Measurements from ENCODE around the gene TFDP2.
A peak's percentile ranks its signal among the peaks of the same experiment; 100 is the strongest.

The TFDP2 gene

DNA sequence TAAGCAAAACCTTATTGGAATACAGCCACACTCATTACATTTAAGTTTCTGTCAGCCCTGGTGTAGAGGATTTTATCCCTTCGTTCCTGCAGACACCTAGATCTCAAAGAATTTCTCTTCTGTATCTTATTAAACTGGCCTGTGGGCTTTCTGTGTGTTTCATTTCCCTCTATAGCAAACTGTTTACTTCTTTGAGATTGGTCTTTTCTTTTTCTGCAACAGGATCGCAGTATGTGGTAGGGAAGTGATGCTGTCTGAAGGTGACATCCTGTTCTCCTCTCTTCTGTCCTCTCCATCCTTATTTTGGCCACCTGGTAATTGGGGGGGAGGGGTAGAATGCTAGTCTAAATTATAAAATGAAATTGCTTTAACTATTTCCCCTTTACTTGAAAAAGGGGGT, 247.4 kb downstream of the TFDP2 start:
- H3K79me2 ChIP-seq (ENCODE audit: control insufficient read depth, low read length), result peaks cover 72% of the 10 kb centered on the region
- peaks cover 30% of the 10 kb centered on the region for H3K4me1 ChIP-seq (ENCODE audit: control insufficient read depth, low read length)
- peaks cover 78% of the 10 kb centered on the region for H3K36me3 ChIP-seq (ENCODE audit: control insufficient read depth, low read length)
- H3K27me3 ChIP-seq (ENCODE audit: control insufficient read depth, low read length), result no peaks in the 10 kb centered on the region
- no peaks in the 10 kb centered on the region for H3K9me2 ChIP-seq (replicated peaks; ENCODE audit: control insufficient read depth, low read length)
- H3K4me3 ChIP-seq (ENCODE audit: low read length), result no peak overlapping the region
- 0 out of 2 replicates have a peak overlapping the region, but pooled peaks have one; percentile 12 for H3K4me2 ChIP-seq (ENCODE audit: low read length)
- H3F3A ChIP-seq (ENCODE audit: control insufficient read depth, insufficient read depth), result peaks cover 7% of the 10 kb centered on the region; the same call in 1 of the 2 replicates
- H3K9me3 ChIP-seq (ENCODE audit: control insufficient read depth, insufficient read depth, low read length), result no peaks in the 10 kb centered on the region
- H3K27ac ChIP-seq (ENCODE audit: low read depth, low read length), result peak overlapping the region; percentile 25
- TF ChIP-seq EZH2phosphoT487 (IDR thresholded peaks at IDR 0.05; ENCODE audit: borderline replicate concordance, low read length), result no peak
- no peaks in the 10 kb centered on the region for H4K20me1 ChIP-seq (ENCODE audit: control insufficient read depth, insufficient read depth, low read depth, low read length)

GRCh38 chr3:141900343-141900742, 249.0 kb downstream of the TFDP2 start:
- Histone ChIP-seq H3F3A (ENCODE audit: control insufficient read depth, insufficient read depth) (peaks cover 7% of the 10 kb centered on the region; the same call in 1 of the 2 replicates), H3K9me2 (replicated peaks; ENCODE audit: control insufficient read depth, low read length) (no peaks in the 10 kb centered on the region), H3K27ac (ENCODE audit: low read depth, low read length) (no peak overlapping the region), H4K20me1 (ENCODE audit: control insufficient read depth, insufficient read depth, low read depth, low read length) (no peaks in the 10 kb centered on the region), H3K4me3 (ENCODE audit: low read length) (no peak overlapping the region), H3K36me3 (ENCODE audit: control insufficient read depth, low read length) (peaks cover 79% of the 10 kb centered on the region), H3K79me2 (ENCODE audit: control insufficient read depth, low read length) (peaks cover 88% of the 10 kb centered on the region), H3K9me3 (ENCODE audit: control insufficient read depth, insufficient read depth, low read length) (no peaks in the 10 kb centered on the region), H3K4me1 (ENCODE audit: control insufficient read depth, low read length) (peaks cover 30% of the 10 kb centered on the region), H3K4me2 (ENCODE audit: low read length) (no peak overlapping the region), H3K27me3 (ENCODE audit: control insufficient read depth, low read length) (no peaks in the 10 kb centered on the region)
- TF ChIP-seq CTCF (IDR thresholded peaks at IDR 0.05; ENCODE audit: low read depth, low read length, poor library complexity, severe bottlenecking) (no peak), EZH2phosphoT487 (IDR thresholded peaks at IDR 0.05; ENCODE audit: borderline replicate concordance, low read length) (no peak)

GRCh38 chr3:141898908-141899307, 250.4 kb downstream of the TFDP2 start:
- peaks cover 97% of the 10 kb centered on the region for H3K79me2 ChIP-seq (ENCODE audit: control insufficient read depth, low read length)
- no peaks in the 10 kb centered on the region for H3K27me3 ChIP-seq (ENCODE audit: control insufficient read depth, low read length)
- no peak for TF ChIP-seq EZH2phosphoT487 (IDR thresholded peaks at IDR 0.05; ENCODE audit: borderline replicate concordance, low read length)
- no peak for TF ChIP-seq CTCF (IDR thresholded peaks at IDR 0.05; ENCODE audit: low read depth, low read length, poor library complexity, severe bottlenecking)
- no peaks in the 10 kb centered on the region for H3K9me2 ChIP-seq (replicated peaks; ENCODE audit: control insufficient read depth, low read length)
- H3K36me3 ChIP-seq (ENCODE audit: control insufficient read depth, low read length), result peaks cover 76% of the 10 kb centered on the region
- peaks cover 30% of the 10 kb centered on the region for H3K4me1 ChIP-seq (ENCODE audit: control insufficient read depth, low read length)
- H3K27ac ChIP-seq (ENCODE audit: low read depth, low read length), result no peak overlapping the region
- no peak overlapping the region for H3K4me3 ChIP-seq (ENCODE audit: low read length)
- no peaks in the 10 kb centered on the region for H3K9me3 ChIP-seq (ENCODE audit: control insufficient read depth, insufficient read depth, low read length)
- H3K4me2 ChIP-seq (ENCODE audit: low read length), result no peak overlapping the region
- peaks cover 7% of the 10 kb centered on the region; the same call in 1 of the 2 replicates for H3F3A ChIP-seq (ENCODE audit: control insufficient read depth, insufficient read depth)
- no peaks in the 10 kb centered on the region for H4K20me1 ChIP-seq (ENCODE audit: control insufficient read depth, insufficient read depth, low read depth, low read length)

DNA sequence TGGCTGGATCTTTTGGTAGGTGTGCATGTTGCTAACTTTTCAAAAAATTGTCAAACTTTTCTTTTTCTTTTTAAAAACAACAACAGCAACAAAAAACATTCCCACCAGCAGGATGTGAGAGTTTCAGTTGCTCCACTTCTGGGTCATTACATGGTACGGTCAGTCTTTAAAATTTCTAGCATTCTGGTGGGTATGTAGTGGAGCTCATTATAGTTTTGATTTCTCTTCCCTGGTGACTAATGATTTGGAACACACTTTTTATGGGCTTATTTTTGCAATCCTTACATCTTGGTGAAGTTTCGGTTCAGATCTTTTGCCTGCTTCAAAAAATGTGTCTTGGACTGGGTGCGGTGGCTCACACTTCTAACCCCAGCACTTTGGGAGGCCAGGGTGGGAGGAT, 253.6 kb downstream of the TFDP2 start:
- H3K79me2 ChIP-seq (ENCODE audit: control insufficient read depth, low read length), result peaks cover 100% of the 10 kb centered on the region
- no peaks in the 10 kb centered on the region for H3K9me3 ChIP-seq (ENCODE audit: control insufficient read depth, insufficient read depth, low read length)
- H3K4me3 ChIP-seq (ENCODE audit: low read length), result no peak overlapping the region
- H3K27me3 ChIP-seq (ENCODE audit: control insufficient read depth, low read length), result no peaks in the 10 kb centered on the region
- H4K20me1 ChIP-seq (ENCODE audit: control insufficient read depth, insufficient read depth, low read depth, low read length), result 0 out of 2 replicates have a peak, but pooled peaks cover 3% of the 10 kb centered on the region
- TF ChIP-seq EZH2phosphoT487 (IDR thresholded peaks at IDR 0.05; ENCODE audit: borderline replicate concordance, low read length) (no peak), CTCF (IDR thresholded peaks at IDR 0.05; ENCODE audit: low read depth, low read length, poor library complexity, severe bottlenecking) (no peak)
- peaks cover 12% of the 10 kb centered on the region for H3K4me1 ChIP-seq (ENCODE audit: control insufficient read depth, low read length)
- no peak overlapping the region for H3K4me2 ChIP-seq (ENCODE audit: low read length)
- H3F3A ChIP-seq (ENCODE audit: control insufficient read depth, insufficient read depth), result no peaks in the 10 kb centered on the region; the same call in 1 of the 2 replicates
- H3K36me3 ChIP-seq (ENCODE audit: control insufficient read depth, low read length), result peaks cover 75% of the 10 kb centered on the region
- H3K27ac ChIP-seq (ENCODE audit: low read depth, low read length), result no peak overlapping the region
- H3K9me2 ChIP-seq (replicated peaks; ENCODE audit: control insufficient read depth, low read length), result no peaks in the 10 kb centered on the region

Measured in DOHH2 (cell line).